Measurements from ENCODE around the gene CST9. TPM values are rescaled to one million over a fixed set of nuclear protein-coding genes. Genes with fewer than 3 reads are reported as not detected.
A peak's percentile ranks its signal among the peaks of the same experiment; 100 is the strongest.

CST9 gene
- total and polyA plus RNA-seq, 2 of the 13 experiments (the other 11 are each of a cell fraction or from before 2014, with no cell fraction given), result 0.07 TPM; not detected in 1

DNA sequence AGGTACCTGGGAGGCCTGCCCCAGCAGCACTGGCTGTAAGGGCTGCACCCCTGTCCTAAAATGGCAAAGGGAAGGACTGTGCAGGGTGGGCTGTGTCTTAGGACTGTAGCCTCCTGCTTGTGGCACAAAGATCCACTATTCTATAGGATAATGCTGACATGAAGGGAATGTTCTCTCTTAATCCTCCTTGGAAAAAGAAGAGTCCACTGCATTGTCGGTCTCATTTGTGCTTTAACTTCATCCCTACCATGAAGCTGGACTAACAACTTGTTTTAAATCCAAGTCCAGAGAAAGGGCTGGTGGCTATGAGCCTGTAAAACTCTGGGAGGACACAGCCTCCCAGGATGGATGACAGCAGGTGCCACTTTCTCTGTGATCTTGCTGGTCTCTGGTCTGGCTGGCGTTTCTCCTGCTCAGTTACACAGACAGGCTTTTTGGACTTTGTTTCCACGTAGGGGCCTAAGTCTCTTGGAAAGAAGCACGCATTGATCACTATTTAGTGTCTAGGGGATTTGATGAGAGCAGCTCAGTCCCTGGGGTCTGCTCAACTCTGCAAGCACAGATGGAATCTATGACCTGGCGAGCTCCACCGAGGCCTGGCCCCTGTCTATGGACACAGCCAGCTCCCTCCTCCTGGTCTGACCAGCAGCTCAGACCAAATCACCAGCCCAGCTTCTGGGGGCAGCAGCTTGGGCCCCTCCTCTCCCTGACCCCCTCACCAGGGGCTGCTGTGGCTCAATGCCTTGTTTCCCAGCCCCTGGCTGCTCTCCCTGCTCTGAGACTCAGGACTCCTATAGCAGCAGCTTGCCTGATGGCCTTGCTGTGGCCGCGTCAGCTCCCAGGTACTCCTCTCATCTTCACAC is 27.2 kb upstream of the CST9 start (continued):
- TF ChIP-seq, protein P1, sequence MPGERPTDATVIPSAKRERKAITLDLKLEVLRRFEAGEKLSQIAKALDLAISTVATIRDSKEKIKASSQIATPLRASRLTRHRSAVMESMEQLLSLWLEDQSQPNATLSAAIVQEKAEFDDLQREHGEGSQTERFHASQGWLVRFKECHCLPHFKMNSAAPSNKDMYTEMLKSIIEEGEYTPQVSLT (CRISPR knock-in tag; IDR thresholded peaks at IDR 0.05; ENCODE audit: borderline replicate concordance, low read depth), result no peak
- TF ChIP-seq EHMT2 (IDR thresholded peaks at IDR 0.05; ENCODE audit: borderline replicate concordance, low read depth, low read length), result no peak
- 0 out of 2 replicates have a peak, but pooled peaks have one; percentile 5 for TF ChIP-seq SOX13 (IDR thresholded peaks at IDR 0.05)
- no peak for TF ChIP-seq SOX13 (CRISPR knock-in tag; conservative IDR thresholded peaks at IDR 0.05 in 1 of 2, IDR thresholded peaks at IDR 0.05 in 1 of 2)
- no peak for TF ChIP-seq ZNF280B (CRISPR knock-in tag; IDR thresholded peaks at IDR 0.05; ENCODE audit: borderline replicate concordance)
- TF ChIP-seq KMT2A (CRISPR knock-in tag; IDR thresholded peaks at IDR 0.05), result no peak
- no peak for TF ChIP-seq NRL (CRISPR knock-in tag; IDR thresholded peaks at IDR 0.05; ENCODE audit: borderline replicate concordance)
- no peak for TF ChIP-seq DR1 (CRISPR knock-in tag; IDR thresholded peaks at IDR 0.05)
- no peak for TF ChIP-seq ZKSCAN1 (IDR thresholded peaks at IDR 0.05; ENCODE audit: low read length)
- TF ChIP-seq MED13 (CRISPR knock-in tag; IDR thresholded peaks at IDR 0.05), result no peak
- TF ChIP-seq ZBTB38 (CRISPR knock-in tag; IDR thresholded peaks at IDR 0.05), result peak; percentile 19; the same call in 1 of the 2 replicates
- TF ChIP-seq, protein P2, sequence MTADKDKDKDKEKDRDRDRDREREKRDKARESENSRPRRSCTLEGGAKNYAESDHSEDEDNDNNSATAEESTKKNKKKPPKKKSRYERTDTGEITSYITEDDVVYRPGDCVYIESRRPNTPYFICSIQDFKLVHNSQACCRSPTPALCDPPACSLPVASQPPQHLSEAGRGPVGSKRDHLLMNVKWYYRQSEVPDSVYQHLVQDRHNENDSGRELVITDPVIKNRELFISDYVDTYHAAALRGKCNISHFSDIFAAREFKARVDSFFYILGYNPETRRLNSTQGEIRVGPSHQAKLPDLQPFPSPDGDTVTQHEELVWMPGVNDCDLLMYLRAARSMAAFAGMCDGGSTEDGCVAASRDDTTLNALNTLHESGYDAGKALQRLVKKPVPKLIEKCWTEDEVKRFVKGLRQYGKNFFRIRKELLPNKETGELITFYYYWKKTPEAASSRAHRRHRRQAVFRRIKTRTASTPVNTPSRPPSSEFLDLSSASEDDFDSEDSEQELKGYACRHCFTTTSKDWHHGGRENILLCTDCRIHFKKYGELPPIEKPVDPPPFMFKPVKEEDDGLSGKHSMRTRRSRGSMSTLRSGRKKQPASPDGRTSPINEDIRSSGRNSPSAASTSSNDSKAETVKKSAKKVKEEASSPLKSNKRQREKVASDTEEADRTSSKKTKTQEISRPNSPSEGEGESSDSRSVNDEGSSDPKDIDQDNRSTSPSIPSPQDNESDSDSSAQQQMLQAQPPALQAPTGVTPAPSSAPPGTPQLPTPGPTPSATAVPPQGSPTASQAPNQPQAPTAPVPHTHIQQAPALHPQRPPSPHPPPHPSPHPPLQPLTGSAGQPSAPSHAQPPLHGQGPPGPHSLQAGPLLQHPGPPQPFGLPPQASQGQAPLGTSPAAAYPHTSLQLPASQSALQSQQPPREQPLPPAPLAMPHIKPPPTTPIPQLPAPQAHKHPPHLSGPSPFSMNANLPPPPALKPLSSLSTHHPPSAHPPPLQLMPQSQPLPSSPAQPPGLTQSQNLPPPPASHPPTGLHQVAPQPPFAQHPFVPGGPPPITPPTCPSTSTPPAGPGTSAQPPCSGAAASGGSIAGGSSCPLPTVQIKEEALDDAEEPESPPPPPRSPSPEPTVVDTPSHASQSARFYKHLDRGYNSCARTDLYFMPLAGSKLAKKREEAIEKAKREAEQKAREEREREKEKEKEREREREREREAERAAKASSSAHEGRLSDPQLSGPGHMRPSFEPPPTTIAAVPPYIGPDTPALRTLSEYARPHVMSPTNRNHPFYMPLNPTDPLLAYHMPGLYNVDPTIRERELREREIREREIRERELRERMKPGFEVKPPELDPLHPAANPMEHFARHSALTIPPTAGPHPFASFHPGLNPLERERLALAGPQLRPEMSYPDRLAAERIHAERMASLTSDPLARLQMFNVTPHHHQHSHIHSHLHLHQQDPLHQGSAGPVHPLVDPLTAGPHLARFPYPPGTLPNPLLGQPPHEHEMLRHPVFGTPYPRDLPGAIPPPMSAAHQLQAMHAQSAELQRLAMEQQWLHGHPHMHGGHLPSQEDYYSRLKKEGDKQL (CRISPR knock-in tag; IDR thresholded peaks at IDR 0.05; ENCODE audit: low read depth), result no peak
- TF ChIP-seq ERF (CRISPR knock-in tag; IDR thresholded peaks at IDR 0.05), result no peak
- TF ChIP-seq ZC3H13 (CRISPR knock-in tag; IDR thresholded peaks at IDR 0.05), result peak; percentile 88
- no peak for TF ChIP-seq IKZF1 (IDR thresholded peaks at IDR 0.05)
- TF ChIP-seq, protein P3, sequence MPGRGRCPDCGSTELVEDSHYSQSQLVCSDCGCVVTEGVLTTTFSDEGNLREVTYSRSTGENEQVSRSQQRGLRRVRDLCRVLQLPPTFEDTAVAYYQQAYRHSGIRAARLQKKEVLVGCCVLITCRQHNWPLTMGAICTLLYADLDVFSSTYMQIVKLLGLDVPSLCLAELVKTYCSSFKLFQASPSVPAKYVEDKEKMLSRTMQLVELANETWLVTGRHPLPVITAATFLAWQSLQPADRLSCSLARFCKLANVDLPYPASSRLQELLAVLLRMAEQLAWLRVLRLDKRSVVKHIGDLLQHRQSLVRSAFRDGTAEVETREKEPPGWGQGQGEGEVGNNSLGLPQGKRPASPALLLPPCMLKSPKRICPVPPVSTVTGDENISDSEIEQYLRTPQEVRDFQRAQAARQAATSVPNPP (CRISPR knock-in tag; IDR thresholded peaks at IDR 0.05), result no peak
- no peak for TF ChIP-seq ZKSCAN5 (CRISPR knock-in tag; IDR thresholded peaks at IDR 0.05)
- TF ChIP-seq GTF3A (CRISPR knock-in tag; conservative IDR thresholded peaks at IDR 0.05), result no peak
- TF ChIP-seq ATF7-NPFF (CRISPR knock-in tag; IDR thresholded peaks at IDR 0.05; ENCODE audit: low read depth), result no peak
- TF ChIP-seq ZNF3 (CRISPR knock-in tag; IDR thresholded peaks at IDR 0.05), result no peak
- TF ChIP-seq ONECUT2 (CRISPR knock-in tag; IDR thresholded peaks at IDR 0.05), result no peak
- TF ChIP-seq ZFP82 (CRISPR knock-in tag; IDR thresholded peaks at IDR 0.05; ENCODE audit: borderline replicate concordance), result no peak

Measured in HepG2 (cell line).